Endothelial cell of umbilical vein (primary cell): ENCODE results near the gene ABLIM2. TPM values are rescaled to one million over a fixed set of nuclear protein-coding genes. Genes with fewer than 3 reads are reported as not detected.

Experiments
- BruUV-seq: library from RNA; stranded (reverse); fragments of 400-500 nt; replicated peaks from 2 replicates; lab custom pipeline; 2021; lab: Mats Ljungman, UMichigan
- CTCF ChIA-PET: fragments of 300-600, 350-600 bp; sonication (Branson Sonifier 250); formaldehyde crosslinking; loops from one replicate; lab custom pipeline; 2021; ENCODE audit warnings: antibody characterized with exemption, inconsistent platforms; lab: Charles Lee
- POLR2A ChIA-PET: fragments of 300-600, 350-600 bp; sonication (Branson Sonifier 250); formaldehyde crosslinking; loops from one replicate; lab custom pipeline; 2021; ENCODE audit warnings: antibody characterized with exemption, inconsistent platforms; lab: Charles Lee
- DNase-seq: peaks from one replicate; pipeline ENCODE4 v3.0.0-alpha.2; 2011; ENCODE audit warnings: low read depth, low spot score
- FAIRE-seq: peaks from 2 replicates; lab custom pipeline; 2011; peaks lifted over from hg19 to GRCh38; lab: Jason Lieb, UNC
- H2AFZ ChIP-seq: 2 replicates; pipeline ENCODE4 v1.6.0; 2012; ENCODE audit warnings: low read depth, low read length, control low read depth, inconsistent platforms
- H3K27ac ChIP-seq: 2 replicates; pipeline ENCODE4 v1.5.1; 2011; ENCODE audit warnings: low read depth, mild to moderate bottlenecking, control low read depth, low read length, moderate library complexity; ENCODE audit not compliant: insufficient read depth
- H3K27me3 ChIP-seq, 2 experiments: 2 replicates each; pipeline versions ENCODE4 v1.6.0 to v1.6.1; 2011; ENCODE audit warnings: low read length in 2 of 2, mixed read lengths in 1 of 2; ENCODE audit not compliant: control insufficient read depth in 2 of 2, insufficient read depth in 2 of 2
- H3K36me3 ChIP-seq, 2 experiments: 2 replicates in 1 of 2; 3 replicates in 1 of 2; pipeline ENCODE4 v1.5.1; 2011; ENCODE audit warnings: low read length in 2 of 2, mild to moderate bottlenecking in 1 of 2, moderate library complexity in 1 of 2; ENCODE audit not compliant: control insufficient read depth in 2 of 2, insufficient read depth in 2 of 2; ENCODE audit errors: extremely low read depth in 1 of 2
- H3K4me1 ChIP-seq: 3 replicates; pipeline ENCODE4 v1.5.1; 2011; ENCODE audit warnings: mild to moderate bottlenecking, low read length; ENCODE audit not compliant: control insufficient read depth, insufficient read depth; ENCODE audit errors: extremely low read depth
- H3K4me2 ChIP-seq: 2 replicates; pipeline ENCODE4 v1.6.1; 2011; ENCODE audit warnings: low read length, control low read depth, mixed read lengths; ENCODE audit not compliant: insufficient read depth
- H3K4me3 ChIP-seq, 3 experiments: fragments of 200-600 bp in 1 of 3; sonication (generic), shearing (Covaris generic) in 1 of 3; replicated peaks in 1 of 3; 2 replicates each; pipeline ENCODE4 v1.5.1; 2011 to 2016; ENCODE audit warnings: control low read depth in 3 of 3, low read length in 3 of 3, mild to moderate bottlenecking in 2 of 3, inconsistent platforms in 1 of 3, low read depth in 1 of 3, moderate library complexity in 1 of 3; ENCODE audit not compliant: insufficient read depth in 1 of 3
- H3K79me2 ChIP-seq: 2 replicates; pipeline ENCODE4 v1.6.0; 2012; ENCODE audit warnings: low read length, inconsistent platforms; ENCODE audit not compliant: control insufficient read depth, insufficient read depth
- H3K9ac ChIP-seq: replicated peaks from 2 replicates; pipeline ENCODE3; 2011; ENCODE audit warnings: low read length, control low read depth; ENCODE audit not compliant: insufficient read depth; ENCODE audit errors: extremely low read depth
- H3K9me1 ChIP-seq: replicated peaks from 3 replicates; pipeline ENCODE4 v1.6.0; 2011; ENCODE audit warnings: mild to moderate bottlenecking, low read length; ENCODE audit not compliant: control insufficient read depth, insufficient read depth; ENCODE audit errors: extremely low read depth
- H3K9me3 ChIP-seq: replicated peaks from 2 replicates; pipeline ENCODE4 v1.5.1; 2012; ENCODE audit warnings: low read length, inconsistent platforms; ENCODE audit not compliant: control insufficient read depth, insufficient read depth
- H4K20me1 ChIP-seq: replicated peaks from 2 replicates; pipeline ENCODE3; 2011; ENCODE audit warnings: mild to moderate bottlenecking, low read length; ENCODE audit not compliant: control insufficient read depth, insufficient read depth; ENCODE audit errors: extremely low read depth
- EZH2 ChIP-seq: IDR thresholded peaks from 2 replicates; pipeline ENCODE4 v1.6.1; 2012; ENCODE audit warnings: borderline replicate concordance, low read depth, mild to moderate bottlenecking, moderate library complexity, low read length, inconsistent platforms; ENCODE audit not compliant: severe bottlenecking
- FOS ChIP-seq: IDR thresholded peaks from 2 replicates; pipeline ENCODE4 v1.6.1; 2011; ENCODE audit warnings: mild to moderate bottlenecking, low read length, moderate library complexity, borderline replicate concordance; ENCODE audit not compliant: insufficient read depth
- GATA2 ChIP-seq: IDR thresholded peaks from 2 replicates; pipeline ENCODE4 v1.7.0; 2011; ENCODE audit warnings: low read depth, mild to moderate bottlenecking, moderate library complexity, mixed read lengths, low read length; ENCODE audit not compliant: insufficient read length, insufficient read depth
- JUN ChIP-seq: IDR thresholded peaks from 2 replicates; pipeline ENCODE4 v1.6.1; 2011; ENCODE audit warnings: borderline replicate concordance, low read depth; ENCODE audit not compliant: insufficient read length, insufficient read depth
- MYC ChIP-seq: IDR thresholded peaks from one replicate; pipeline ENCODE4 v1.6.1; 2011; ENCODE audit warnings: mild to moderate bottlenecking, low read depth, low read length
- POLR2A ChIP-seq: IDR thresholded peaks from 2 replicates; pipeline ENCODE4 v1.6.1; 2012; ENCODE audit warnings: low read depth, mild to moderate bottlenecking, control low read depth, low read length
- POLR2AphosphoS5 ChIP-seq: IDR thresholded peaks from 2 replicates; pipeline ENCODE4 v1.6.1; 2012; ENCODE audit warnings: low read depth, mild to moderate bottlenecking, control low read depth, low read length, moderate library complexity; ENCODE audit not compliant: insufficient read depth
- dilution Hi-C: fragments of 300-500 bp; cut with MboI; formaldehyde crosslinking; loops from one replicate; pipeline ENCODE4 v1.15.0; 2019; ENCODE audit warnings: low sequenced_read_pairs; ENCODE audit not compliant: extremely low pct_ligation_motif_present
- intact Hi-C: fragments of 100-400 bp; cut with micrococcal nuclease; formaldehyde crosslinking; loops from one replicate; pipeline ENCODE4 v1.10.0; 2022
- polyA plus RNA-seq, 4 experiments: library from polyadenylated mRNA; depleted of rRNA in 3 of 4; stranded (reverse) in 3 of 4; unstranded in 1 of 4; fragments of >200 nt; gene quantifications; 2 replicates each; pipeline versions ENCODE4 v1.2.1 to v1.2.3, GENCODE V29; 2011 to 2012; ENCODE audit warnings: missing spikeins in 1 of 4
- total RNA-seq: library from RNA; stranded (reverse); gene quantifications from 2 replicates; pipeline ENCODE4 v1.2.3, GENCODE V29; 2021
- TF ChIP-seq, protein P1 (sequence below), 2 donors: IDR thresholded peaks; 1 replicate in 1 of 2; 2 replicates in 1 of 2; pipeline ENCODE4 v1.5.1; 2011; ENCODE audit warnings: low read length in 2 of 2, mild to moderate bottlenecking in 2 of 2, moderate library complexity in 2 of 2, control low read depth in 1 of 2, inconsistent platforms in 1 of 2, low read depth in 1 of 2; ENCODE audit not compliant: insufficient read depth in 1 of 2; ENCODE audit errors: extremely low read depth in 1 of 2
- TF ChIP-seq, protein P2 (sequence below): IDR thresholded peaks from 2 replicates; pipeline ENCODE4 v1.6.1; 2011; ENCODE audit not compliant: insufficient read depth, insufficient read length

ABLIM2 gene
- total and polyA plus RNA-seq, 2 donors (not counting 3 experiments of a cell fraction or from before 2014, with no cell fraction given) = 0.28 to 0.66 TPM

DNA sequence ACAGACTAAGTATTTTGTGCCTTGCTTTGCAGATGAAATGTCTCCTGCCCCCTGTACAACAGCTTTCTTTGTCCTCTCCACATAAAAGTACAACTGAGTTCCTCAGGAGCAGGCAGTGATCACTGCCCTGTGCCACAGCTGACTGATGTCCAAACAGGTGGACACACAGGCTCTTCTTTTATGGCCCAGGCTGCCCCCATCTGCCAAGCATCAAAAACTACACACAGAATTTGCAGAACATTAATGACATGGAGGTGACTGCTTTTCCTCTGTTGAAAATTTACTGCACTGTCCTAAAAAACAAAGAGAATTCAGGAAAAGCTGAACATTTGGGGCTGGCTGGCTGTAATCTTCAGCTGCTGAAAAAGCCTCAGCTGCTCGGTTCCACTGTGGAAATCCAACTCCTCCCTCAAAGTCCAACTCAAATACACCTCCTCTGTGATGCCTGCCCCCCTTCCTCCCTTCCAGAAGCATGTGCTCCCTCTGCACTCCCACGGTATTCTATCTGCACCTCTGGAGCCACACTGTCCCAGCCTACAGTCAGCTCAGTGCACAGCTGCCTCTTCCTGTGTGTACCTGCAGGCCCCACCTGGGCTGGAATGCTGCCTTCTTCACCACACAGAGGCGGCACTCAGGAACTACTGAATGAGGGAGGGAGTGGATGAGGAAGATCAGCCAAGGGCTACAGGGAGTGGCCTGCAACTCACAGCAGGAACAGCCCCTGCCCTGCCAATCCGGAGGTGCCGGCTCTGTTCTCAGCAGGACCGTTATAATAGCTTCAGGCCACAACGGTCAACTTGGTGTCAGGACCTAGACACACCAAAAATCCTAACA is 229.3 kb downstream of the ABLIM2 start:
- FAIRE-seq = peak; percentile 18
- ChIA-PET CTCF (interaction anchor here (1.0 to 9.2 kb wide), 8 partner anchors 8 to 125 kb away, joined by 3 to 53 read pairs (median 8); partner anchors contain the start of gene AFAP1), POLR2A (interaction anchor here (1.0 to 1.4 kb wide), 2 partner anchors 10 to 12 kb away, joined by 3 to 6 read pairs; partner anchors contain the start of gene AFAP1)
- H2AFZ ChIP-seq = no peak overlapping the region
- H3K27ac ChIP-seq = no peak overlapping the region
- no peaks in the 10 kb centered on the region for H3K9me1 ChIP-seq
- no peaks in the 10 kb centered on the region for H3K27me3 ChIP-seq
- H3K9me3 ChIP-seq = no peaks in the 10 kb centered on the region
- H3K4me2 ChIP-seq = no peak overlapping the region
- dilution Hi-C loops (no loop called here), intact Hi-C loops (no loop called here)
- no peak overlapping the region for H3K4me3 ChIP-seq
- no peak overlapping the region for H3K9ac ChIP-seq
- no TSS peak for BruUV-seq
- peaks cover 38% of the 10 kb centered on the region for H3K4me1 ChIP-seq
- DNase-seq = no peak
- H3K79me2 ChIP-seq = peaks cover 98% of the 10 kb centered on the region
- peaks cover 13% of the 10 kb centered on the region for H4K20me1 ChIP-seq
- H3K36me3 ChIP-seq = peaks cover 1 to 9% of the 10 kb centered on the region in 2 experiments
- no peak for TF ChIP-seq POLR2A
- TF ChIP-seq, protein P1, sequence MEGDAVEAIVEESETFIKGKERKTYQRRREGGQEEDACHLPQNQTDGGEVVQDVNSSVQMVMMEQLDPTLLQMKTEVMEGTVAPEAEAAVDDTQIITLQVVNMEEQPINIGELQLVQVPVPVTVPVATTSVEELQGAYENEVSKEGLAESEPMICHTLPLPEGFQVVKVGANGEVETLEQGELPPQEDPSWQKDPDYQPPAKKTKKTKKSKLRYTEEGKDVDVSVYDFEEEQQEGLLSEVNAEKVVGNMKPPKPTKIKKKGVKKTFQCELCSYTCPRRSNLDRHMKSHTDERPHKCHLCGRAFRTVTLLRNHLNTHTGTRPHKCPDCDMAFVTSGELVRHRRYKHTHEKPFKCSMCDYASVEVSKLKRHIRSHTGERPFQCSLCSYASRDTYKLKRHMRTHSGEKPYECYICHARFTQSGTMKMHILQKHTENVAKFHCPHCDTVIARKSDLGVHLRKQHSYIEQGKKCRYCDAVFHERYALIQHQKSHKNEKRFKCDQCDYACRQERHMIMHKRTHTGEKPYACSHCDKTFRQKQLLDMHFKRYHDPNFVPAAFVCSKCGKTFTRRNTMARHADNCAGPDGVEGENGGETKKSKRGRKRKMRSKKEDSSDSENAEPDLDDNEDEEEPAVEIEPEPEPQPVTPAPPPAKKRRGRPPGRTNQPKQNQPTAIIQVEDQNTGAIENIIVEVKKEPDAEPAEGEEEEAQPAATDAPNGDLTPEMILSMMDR (IDR thresholded peaks at IDR 0.05; ENCODE audit: extremely low read depth in 1 of 2, insufficient read depth in 1 of 2, low read depth in 1 of 2, low read length in 2 of 2) = peak in 1 of 2 donors; percentile 12

GRCh38 chr4:7928711-7929110 is 229.9 kb downstream of the ABLIM2 start:
- peaks cover 98% of the 10 kb centered on the region for H3K79me2 ChIP-seq
- no peaks in the 10 kb centered on the region for H3K27me3 ChIP-seq
- peaks cover 13% of the 10 kb centered on the region for H4K20me1 ChIP-seq
- no peak overlapping the region for H3K27ac ChIP-seq
- H3K9ac ChIP-seq = no peak overlapping the region
- no peak overlapping the region for H3K4me2 ChIP-seq
- DNase-seq = no peak
- no peaks in the 10 kb centered on the region for H3K9me3 ChIP-seq
- H3K36me3 ChIP-seq = peaks cover 1 to 9% of the 10 kb centered on the region in 2 experiments
- H3K4me1 ChIP-seq = peaks cover 38% of the 10 kb centered on the region
- no peak overlapping the region for H2AFZ ChIP-seq
- TF ChIP-seq, protein P1 (IDR thresholded peaks at IDR 0.05; ENCODE audit: extremely low read depth in 1 of 2, insufficient read depth in 1 of 2, low read depth in 1 of 2, low read length in 2 of 2) = no peak
- TF ChIP-seq, protein P2, sequence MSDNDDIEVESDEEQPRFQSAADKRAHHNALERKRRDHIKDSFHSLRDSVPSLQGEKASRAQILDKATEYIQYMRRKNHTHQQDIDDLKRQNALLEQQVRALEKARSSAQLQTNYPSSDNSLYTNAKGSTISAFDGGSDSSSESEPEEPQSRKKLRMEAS = no peak
- TF ChIP-seq JUN = no peak
- TF ChIP-seq EZH2 = no peak
- no peak for TF ChIP-seq POLR2A
- TF ChIP-seq GATA2 = no peak
- no peak for TF ChIP-seq MYC
- no peak for TF ChIP-seq FOS
- TF ChIP-seq POLR2AphosphoS5 = no peak
- H3K9me1 ChIP-seq = no peaks in the 10 kb centered on the region
- ChIA-PET CTCF (interaction anchor here (1.1 to 9.2 kb wide), 6 partner anchors 9 to 125 kb away, joined by 4 to 53 read pairs (median 8); partner anchors contain the start of gene AFAP1), POLR2A (no interaction called here)
- BruUV-seq = no TSS peak
- FAIRE-seq = no peak
- H3K4me3 ChIP-seq = no peak overlapping the region
- intact Hi-C loops (no loop called here), dilution Hi-C loops (no loop called here)
